ENCODE data around the gene WDR55.

DNA sequence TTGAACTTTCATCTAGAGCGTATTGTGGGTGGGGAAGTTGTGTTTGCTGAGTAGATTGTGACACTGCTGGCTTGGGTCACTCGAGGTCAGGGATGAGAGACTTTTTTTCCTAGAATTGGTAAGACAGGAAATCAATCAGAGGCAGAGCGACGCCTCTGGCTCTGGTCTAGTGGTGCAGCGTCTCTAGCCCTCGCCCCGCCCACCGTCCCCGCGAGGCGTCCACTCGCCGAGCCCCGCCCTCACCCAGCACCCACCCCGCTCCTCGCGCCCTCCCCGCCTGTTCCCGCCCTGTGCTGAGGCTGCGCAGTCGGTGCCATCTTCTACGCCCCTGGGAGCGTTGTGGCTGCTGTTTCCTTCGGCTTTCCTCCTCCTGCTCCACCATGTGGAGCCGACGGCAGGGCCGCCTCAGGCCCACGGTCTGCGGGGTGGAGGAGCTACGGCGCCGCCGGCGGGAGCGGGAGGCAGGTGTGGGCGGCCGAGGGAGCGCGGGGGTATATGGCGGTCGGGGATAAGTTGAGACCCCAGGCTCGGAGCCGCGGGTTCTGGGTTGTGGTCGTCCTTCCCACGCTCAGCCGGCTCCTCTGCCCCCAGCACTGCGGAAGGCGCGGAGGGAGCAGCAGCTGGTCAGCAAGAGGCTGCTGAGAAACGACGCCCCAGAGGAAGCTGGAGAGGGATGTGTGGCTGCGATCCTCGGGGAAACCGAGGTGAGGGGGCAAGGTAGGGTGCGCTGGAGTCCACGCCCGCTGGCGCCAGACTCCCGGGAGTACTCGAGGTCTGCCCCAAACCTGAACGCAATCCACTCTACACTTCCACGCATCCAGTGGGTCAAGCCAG, 25.3 kb upstream of the WDR55 start, which contains the start of gene TMCO6:
- no peak for TF ChIP-seq EZH2 (IDR thresholded peaks at IDR 0.05; ENCODE audit: borderline replicate concordance, insufficient read depth, low read depth, low read length, poor library complexity, severe bottlenecking)
- TF ChIP-seq, protein P1, sequence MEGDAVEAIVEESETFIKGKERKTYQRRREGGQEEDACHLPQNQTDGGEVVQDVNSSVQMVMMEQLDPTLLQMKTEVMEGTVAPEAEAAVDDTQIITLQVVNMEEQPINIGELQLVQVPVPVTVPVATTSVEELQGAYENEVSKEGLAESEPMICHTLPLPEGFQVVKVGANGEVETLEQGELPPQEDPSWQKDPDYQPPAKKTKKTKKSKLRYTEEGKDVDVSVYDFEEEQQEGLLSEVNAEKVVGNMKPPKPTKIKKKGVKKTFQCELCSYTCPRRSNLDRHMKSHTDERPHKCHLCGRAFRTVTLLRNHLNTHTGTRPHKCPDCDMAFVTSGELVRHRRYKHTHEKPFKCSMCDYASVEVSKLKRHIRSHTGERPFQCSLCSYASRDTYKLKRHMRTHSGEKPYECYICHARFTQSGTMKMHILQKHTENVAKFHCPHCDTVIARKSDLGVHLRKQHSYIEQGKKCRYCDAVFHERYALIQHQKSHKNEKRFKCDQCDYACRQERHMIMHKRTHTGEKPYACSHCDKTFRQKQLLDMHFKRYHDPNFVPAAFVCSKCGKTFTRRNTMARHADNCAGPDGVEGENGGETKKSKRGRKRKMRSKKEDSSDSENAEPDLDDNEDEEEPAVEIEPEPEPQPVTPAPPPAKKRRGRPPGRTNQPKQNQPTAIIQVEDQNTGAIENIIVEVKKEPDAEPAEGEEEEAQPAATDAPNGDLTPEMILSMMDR (IDR thresholded peaks at IDR 0.05), result peak; percentile 77
